Pancreas (tissue), 10 donors: ENCODE measurements around the gene ARFGAP1. TPM values are rescaled to one million over a fixed set of nuclear protein-coding genes. Genes with fewer than 3 reads are reported as not detected.

Experiments
- ATAC-seq, 4 donors: fragments of 200-7000 bp; cut with Tn5 transposase; one replicate each; pipeline versions ENCODE4 v1.8.0 to v1.9.1; 2020; ENCODE audit warnings: mild to moderate bottlenecking in 4 of 4, moderate library complexity in 4 of 4
- DNase-seq, 6 donors: peaks; one replicate each; pipeline ENCODE4 v3.0.0-alpha.2; 2020
- FAIRE-seq: peaks from 2 replicates; lab custom pipeline; 2012; peaks lifted over from hg19 to GRCh38; lab: Jason Lieb, UNC
- H3K27ac ChIP-seq, 4 donors: fragments of 200-600 bp; sonication (generic); 1 replicate in 3 of 4; 2 replicates in 1 of 4; pipeline versions ENCODE4 v1.5.0 to v1.8.0; 2020
- H3K27me3 ChIP-seq, 4 donors: fragments of 200-600 bp; one replicate each; pipeline ENCODE4 v1.8.0; 2021
- H3K36me3 ChIP-seq, 3 donors: fragments of 200-600 bp; sonication (generic) in 1 of 3; one replicate each; pipeline versions ENCODE4 v1.5.0 to v1.8.0; 2020 to 2021
- H3K4me1 ChIP-seq, 3 donors: fragments of 200-600 bp; one replicate each; pipeline ENCODE4 v1.8.0; 2021
- H3K4me3 ChIP-seq, 4 donors: fragments of 200-600 bp; sonication (generic) in 2 of 4; one replicate each; pipeline versions ENCODE4 v1.5.0 to v1.8.0; 2020 to 2021
- H3K9me3 ChIP-seq, 4 donors: fragments of 200-600 bp; one replicate each; pipeline ENCODE4 v1.8.0; 2021
- WGBS, 2 donors: extraction: QIAGEN DNeasy Blood & Tissue Kit; methylation state at CpG; one replicate each; pipeline ENCODE4 v1.1.7; 2013; 5-methylcytosine and 5-hydroxymethylcytosine counted together
- intact Hi-C, 3 donors: fragments of 100-400 bp; cut with DNase I; formaldehyde crosslinking; loops; one replicate each; pipeline versions ENCODE4 v1.11.1 to v1.14.2; 2022
- polyA plus RNA-seq, 2 donors: library from polyadenylated mRNA; stranded (reverse); fragments of 200-250 nt; gene quantifications; one replicate each; pipeline ENCODE4 v1.2.3, GENCODE V29; 2013
- total RNA-seq, 6 donors: library from RNA; stranded (reverse); fragmentation: NEBNext Ultra II Directional in 4 of 6; extraction: Animal tissue kit (Norgen Biotek cat#: 25700) in 4 of 6; gene quantifications; one replicate each; pipeline versions ENCODE4 v1.2.1 to v1.2.4, GENCODE V29; 2021 to 2023
- TF ChIP-seq, protein P1 (sequence below), 4 donors: fragments of 200-600 bp; sonication (generic) in 3 of 4; IDR thresholded peaks; one replicate each; pipeline versions ENCODE4 v1.5.0 to v1.8.0; 2021; ENCODE audit warnings: antibody characterized with exemption in 4 of 4
- donor health status: healthy with polysubstance abuse.
- donor health status: DM: no; HTN: no; CAD: no; lungs with moderate emphysema.
- donor health status: DM: no; HTN: no; CAD: no.
- donor health status: control.
- donor health status: control.
- donor health status: Bipolar disorder and iron deficiency.
- donor health status: DM: yes; HTN: yes; CAD: no.
- donor health status: DM: no; HTN: no; CAD: no.
- donor health status: DM: no; HTN: no; CAD: no.
- donor health status: DM: yes; HTN: yes; CAD: no.

The ARFGAP1 gene
- total and polyA plus RNA-seq, 8 donors = 34.0 to 251 (median 53.3) TPM

DNA sequence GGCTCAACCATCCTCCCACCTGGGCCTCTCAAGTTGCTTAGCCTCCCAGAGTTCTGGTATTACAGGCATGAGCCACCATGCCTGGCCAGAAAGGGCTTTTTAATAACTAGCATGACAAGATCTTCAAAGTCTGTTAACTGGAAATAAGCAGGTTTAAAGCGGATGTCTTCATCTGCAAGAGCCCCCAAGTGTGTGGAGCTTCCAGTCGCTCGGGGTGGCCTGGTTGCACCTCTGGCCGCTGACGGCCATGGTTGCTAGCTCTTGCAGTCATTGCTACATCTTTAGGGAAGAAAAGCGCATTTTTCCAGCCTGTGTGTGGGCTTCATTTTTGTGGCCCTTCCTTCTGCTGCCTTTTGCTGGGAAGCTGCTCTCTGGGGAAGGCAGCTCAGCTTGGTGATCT, 7.8 kb downstream of the ARFGAP1 start:
- TF ChIP-seq, protein P1, sequence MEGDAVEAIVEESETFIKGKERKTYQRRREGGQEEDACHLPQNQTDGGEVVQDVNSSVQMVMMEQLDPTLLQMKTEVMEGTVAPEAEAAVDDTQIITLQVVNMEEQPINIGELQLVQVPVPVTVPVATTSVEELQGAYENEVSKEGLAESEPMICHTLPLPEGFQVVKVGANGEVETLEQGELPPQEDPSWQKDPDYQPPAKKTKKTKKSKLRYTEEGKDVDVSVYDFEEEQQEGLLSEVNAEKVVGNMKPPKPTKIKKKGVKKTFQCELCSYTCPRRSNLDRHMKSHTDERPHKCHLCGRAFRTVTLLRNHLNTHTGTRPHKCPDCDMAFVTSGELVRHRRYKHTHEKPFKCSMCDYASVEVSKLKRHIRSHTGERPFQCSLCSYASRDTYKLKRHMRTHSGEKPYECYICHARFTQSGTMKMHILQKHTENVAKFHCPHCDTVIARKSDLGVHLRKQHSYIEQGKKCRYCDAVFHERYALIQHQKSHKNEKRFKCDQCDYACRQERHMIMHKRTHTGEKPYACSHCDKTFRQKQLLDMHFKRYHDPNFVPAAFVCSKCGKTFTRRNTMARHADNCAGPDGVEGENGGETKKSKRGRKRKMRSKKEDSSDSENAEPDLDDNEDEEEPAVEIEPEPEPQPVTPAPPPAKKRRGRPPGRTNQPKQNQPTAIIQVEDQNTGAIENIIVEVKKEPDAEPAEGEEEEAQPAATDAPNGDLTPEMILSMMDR (IDR thresholded peaks at IDR 0.05) = no peak
- intact Hi-C loops = no loop called here
- DNase-seq (peak in 1 of 6 donors; percentile 20), ATAC-seq (no peak), FAIRE-seq (no peak)
- H3K36me3 ChIP-seq = peaks cover 0 to 49% (median 11%) of the 10 kb centered on the region in 3 donors
- no peak overlapping the region for H3K27ac ChIP-seq
- H3K4me1 ChIP-seq = no peaks in the 10 kb centered on the region
- no peaks in the 10 kb centered on the region for H3K9me3 ChIP-seq
- WGBS, 2 donors = 95 to 96% methylated on average over 6 of the region's 6 CpGs
- no peaks in the 10 kb centered on the region for H3K27me3 ChIP-seq
- no peak overlapping the region for H3K4me3 ChIP-seq

DNA sequence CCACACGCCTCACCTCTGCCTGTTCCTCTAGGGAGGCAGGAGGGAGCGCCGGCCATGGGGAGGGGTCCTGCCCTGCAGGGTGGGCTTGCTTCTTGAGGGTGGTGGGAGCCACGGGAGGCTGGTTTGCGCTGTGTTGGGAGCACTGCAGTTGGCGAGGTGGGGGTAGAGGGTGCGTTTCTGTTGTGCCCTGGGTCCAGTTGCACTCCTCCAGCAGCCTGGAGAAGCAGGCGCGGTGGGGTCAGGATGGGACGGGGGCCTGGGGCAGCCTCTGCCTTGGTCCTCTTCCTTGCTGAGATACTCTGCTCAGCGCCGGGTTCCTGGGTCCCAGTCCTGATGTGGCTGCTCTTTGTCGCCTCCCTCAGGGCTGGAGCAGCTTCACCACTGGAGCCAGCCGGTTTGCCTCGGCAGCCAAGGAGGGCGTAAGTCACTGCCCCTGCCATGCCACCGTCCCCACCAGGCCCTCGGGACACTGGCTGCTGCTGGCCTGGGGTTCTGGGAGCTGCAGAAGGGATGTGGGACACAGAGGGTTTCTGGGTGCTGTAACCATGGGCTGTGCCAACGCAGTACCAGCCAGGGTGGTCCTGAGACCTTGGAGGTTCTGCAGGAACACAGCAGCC, 8.4 kb downstream of the ARFGAP1 start:
- no peak overlapping the region for H3K27ac ChIP-seq
- H3K9me3 ChIP-seq = no peaks in the 10 kb centered on the region
- ATAC-seq (no peak), FAIRE-seq (no peak), DNase-seq (peak in 1 of 6 donors; percentile 60)
- no peak overlapping the region for H3K4me3 ChIP-seq
- H3K4me1 ChIP-seq = no peaks in the 10 kb centered on the region
- WGBS, 2 donors = 85 to 87% methylated on average over 19 of the region's 19 CpGs
- TF ChIP-seq, protein P1 (IDR thresholded peaks at IDR 0.05) = no peak
- H3K36me3 ChIP-seq = peaks cover 0 to 55% (median 11%) of the 10 kb centered on the region in 3 donors
- intact Hi-C loops = no loop called here
- H3K27me3 ChIP-seq = no peaks in the 10 kb centered on the region

DNA sequence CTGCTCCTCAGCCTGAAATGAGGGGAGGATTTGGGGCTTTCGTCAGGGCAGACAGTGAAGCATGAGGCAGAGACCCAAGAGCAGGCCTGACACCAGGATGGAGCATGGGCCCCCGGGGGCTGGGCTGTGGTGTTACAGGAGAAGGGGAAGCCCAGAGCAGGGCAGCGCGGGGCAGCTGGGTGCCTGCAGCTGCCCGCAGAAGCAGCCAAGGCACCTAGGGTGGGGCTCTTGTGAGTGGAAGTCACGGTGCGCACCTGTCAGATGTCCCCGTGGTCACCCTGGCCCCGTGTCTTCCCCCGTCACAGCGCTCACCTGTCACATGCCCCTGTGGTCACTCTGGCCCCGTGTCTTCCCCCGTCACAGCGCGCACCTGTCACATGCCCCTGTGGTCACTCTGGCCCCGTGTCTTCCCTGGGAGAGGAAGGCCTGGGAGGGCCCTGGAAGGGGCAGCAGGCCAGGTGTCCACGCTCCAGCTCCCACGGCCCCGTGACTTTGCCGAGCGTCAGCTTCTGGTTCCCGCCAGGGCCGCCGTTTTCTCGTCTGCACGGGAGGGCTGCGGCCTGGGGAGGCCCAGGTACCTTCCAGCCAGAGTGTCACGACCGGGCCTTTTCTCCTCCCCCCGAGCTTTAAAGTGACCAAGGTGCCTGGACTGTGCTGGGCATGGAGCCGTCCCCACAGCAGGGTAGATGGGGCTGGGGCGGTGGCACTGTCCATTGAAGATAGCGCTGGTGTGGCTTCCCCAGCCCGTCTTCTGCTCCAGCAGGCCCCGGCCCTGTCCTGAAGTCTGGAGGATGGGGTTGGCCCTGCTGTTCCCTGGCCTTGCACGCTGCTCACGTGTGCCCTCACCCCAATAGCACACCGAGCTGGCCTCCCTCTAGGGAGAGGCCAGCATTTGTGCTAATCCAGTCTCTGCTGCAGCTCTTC, 9.4 kb downstream of the ARFGAP1 start:
- no peak overlapping the region for H3K4me3 ChIP-seq
- H3K27ac ChIP-seq = no peak overlapping the region
- no peak for FAIRE-seq
- 91 to 92% methylated on average over 31 to 38 of the region's 38 CpGs for WGBS, 2 donors
- H3K4me1 ChIP-seq = no peaks in the 10 kb centered on the region
- intact Hi-C loops = no loop called here
- H3K27me3 ChIP-seq = no peaks in the 10 kb centered on the region
- no peaks in the 10 kb centered on the region for H3K9me3 ChIP-seq
- H3K36me3 ChIP-seq = peaks cover 0 to 53% (median 11%) of the 10 kb centered on the region in 3 donors
- ATAC-seq = no peak
- TF ChIP-seq, protein P1 (IDR thresholded peaks at IDR 0.05) = no peak
- peak in 1 of 6 donors; percentile 59 for DNase-seq

DNA sequence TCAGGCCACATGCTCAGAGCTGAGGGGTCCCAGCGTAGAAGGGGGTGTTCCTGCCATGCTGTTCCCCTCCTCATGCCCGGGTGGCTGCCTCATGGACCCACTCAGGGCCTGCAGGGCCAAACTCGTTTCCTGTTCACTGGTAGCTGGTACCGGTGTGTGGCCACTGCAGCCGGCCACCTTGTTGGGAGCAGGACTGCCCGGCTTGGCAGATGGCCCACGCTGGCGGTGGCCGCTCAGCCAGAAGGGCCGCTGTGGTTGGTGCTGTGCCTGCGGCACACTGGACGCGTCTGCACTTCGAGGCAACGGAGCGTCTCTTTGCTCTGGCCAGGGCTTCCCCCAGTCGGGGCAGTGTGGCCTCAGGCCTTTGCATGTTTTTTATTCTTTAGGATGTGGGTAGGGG, 10.3 kb downstream of the ARFGAP1 start:
- intact Hi-C loops = no loop called here

More for the DNA sequence above, 10.3 kb downstream of the ARFGAP1 start:
- Histone ChIP-seq H3K9me3 (no peaks in the 10 kb centered on the region), H3K4me1 (no peaks in the 10 kb centered on the region), H3K27me3 (no peaks in the 10 kb centered on the region), H3K36me3 (peaks cover 0 to 53% (median 10%) of the 10 kb centered on the region in 3 donors), H3K4me3 (no peak overlapping the region), H3K27ac (no peak overlapping the region)
- ATAC-seq (no peak), DNase-seq (peak in 1 of 6 donors; percentile 63), FAIRE-seq (no peak)
- TF ChIP-seq, protein P1 (IDR thresholded peaks at IDR 0.05) = no peak
- WGBS, 2 donors = 91 to 95% methylated on average over 17 of the region's 17 CpGs
